HEK293T (cell line): ENCODE data around the gene MGST3.
A peak's percentile ranks its signal among the peaks of the same experiment; 100 is the strongest.

Experiments used
- CTCF ChIA-PET: fragments of 350-600 bp; formaldehyde crosslinking; extraction: SDS; loops from one replicate; lab custom pipeline; 2021; ENCODE audit warnings: antibody characterized with exemption, inconsistent platforms; lab: Yijun Ruan, JAX
- POLR2A ChIA-PET: fragments of 350-600 bp; formaldehyde crosslinking; extraction: SDS; loops from one replicate; lab custom pipeline; 2020; ENCODE audit warnings: antibody characterized with exemption, inconsistent platforms; lab: Yijun Ruan, JAX
- DNase-seq: peaks from one replicate; pipeline ENCODE4 v3.0.0; 2012; ENCODE audit warnings: mixed read lengths; ENCODE audit errors: extremely low spot score
- ARNT ChIP-seq: fragments of 450-650 bp; IDR thresholded peaks from 2 replicates; pipeline ENCODE4 v1.6.1; 2017; ENCODE audit warnings: mild to moderate bottlenecking
- BHLHE40 ChIP-seq: fragments of 450-650 bp; IDR thresholded peaks from 2 replicates; pipeline ENCODE4 v1.6.1; 2016; ENCODE audit warnings: mild to moderate bottlenecking, moderate library complexity, borderline replicate concordance
- CTBP1 ChIP-seq: fragments of 450-650 bp; IDR thresholded peaks from 2 replicates; pipeline ENCODE4 v1.6.1; 2016; ENCODE audit warnings: borderline replicate concordance
- ELF4 ChIP-seq: fragments of 450-650 bp; IDR thresholded peaks from 2 replicates; pipeline ENCODE4 v1.6.1; 2017; ENCODE audit warnings: antibody characterized with exemption
- FOXA1 ChIP-seq: fragments of 450-650 bp; IDR thresholded peaks from 2 replicates; pipeline ENCODE4 v1.6.1; 2016; ENCODE audit warnings: mild to moderate bottlenecking
- FOXK2 ChIP-seq: fragments of 450-650 bp; IDR thresholded peaks from 2 replicates; pipeline ENCODE4 v1.6.1; 2016; ENCODE audit warnings: mild to moderate bottlenecking
- FOXM1 ChIP-seq: fragments of 450-650 bp; IDR thresholded peaks from 2 replicates; pipeline ENCODE4 v1.6.1; 2017; ENCODE audit warnings: mild to moderate bottlenecking, borderline replicate concordance
- HDGF ChIP-seq: fragments of 450-650 bp; IDR thresholded peaks from 2 replicates; pipeline ENCODE4 v1.6.1; 2017; ENCODE audit warnings: antibody characterized with exemption, borderline replicate concordance
- L3MBTL2 ChIP-seq: fragments of 450-650 bp; conservative IDR thresholded peaks from 2 replicates; pipeline ENCODE4 v1.6.1; 2016; ENCODE audit warnings: mild to moderate bottlenecking
- LEF1 ChIP-seq: fragments of 450-650 bp; IDR thresholded peaks from 2 replicates; pipeline ENCODE4 v1.6.1; 2017; ENCODE audit warnings: mild to moderate bottlenecking, borderline replicate concordance
- NFRKB ChIP-seq: fragments of 450-650 bp; IDR thresholded peaks from 2 replicates; pipeline ENCODE4 v1.6.1; 2016; ENCODE audit warnings: mild to moderate bottlenecking, moderate library complexity
- PKNOX1 ChIP-seq: fragments of 450-650 bp; IDR thresholded peaks from 2 replicates; pipeline ENCODE4 v1.6.1; 2016
- SP1 ChIP-seq: fragments of 450-650 bp; IDR thresholded peaks from 2 replicates; pipeline ENCODE4 v1.6.1; 2017
- SUZ12 ChIP-seq: fragments of 450-650 bp; IDR thresholded peaks from 2 replicates; pipeline ENCODE4 v1.6.1; 2016; ENCODE audit warnings: mild to moderate bottlenecking
- TARDBP ChIP-seq: fragments of 450-650 bp; IDR thresholded peaks from 2 replicates; pipeline ENCODE4 v1.6.1; 2016
- ZNF384 ChIP-seq: fragments of 450-650 bp; IDR thresholded peaks from 2 replicates; pipeline ENCODE4 v1.6.1; 2016

MGST3 gene

GRCh38 chr1:165686971-165687433 lies 56.0 kb downstream of the MGST3 start:
- ChIA-PET POLR2A (no interaction called here), CTCF (no interaction called here)
- TF ChIP-seq FOXM1 (no peak), L3MBTL2 (no peak), FOXA1 (no peak), SUZ12 (no peak), SP1 (no peak), HDGF (no peak), TARDBP (no peak)
- DNase-seq = no peak

GRCh38 chr1:165688046-165688445 lies 57.0 kb downstream of the MGST3 start:
- POLR2A ChIA-PET = no interaction called here
- no peak for TF ChIP-seq FOXK2
- no peak for TF ChIP-seq TARDBP
- TF ChIP-seq ARNT = no peak
- TF ChIP-seq SUZ12 = no peak
- no peak for TF ChIP-seq CTBP1
- no peak for TF ChIP-seq SP1
- TF ChIP-seq HDGF = no peak
- no peak for TF ChIP-seq ELF4
- no peak for TF ChIP-seq L3MBTL2
- TF ChIP-seq PKNOX1 = no peak
- no peak for TF ChIP-seq LEF1
- no peak for TF ChIP-seq ZNF384
- no peak for DNase-seq
- CTCF ChIA-PET = no interaction called here

GRCh38 chr1:165695031-165695430 lies 64.0 kb downstream of the MGST3 start:
- no peak for TF ChIP-seq HDGF
- TF ChIP-seq PKNOX1 = no peak
- no peak for TF ChIP-seq ELF4
- TF ChIP-seq BHLHE40 = no peak
- TF ChIP-seq FOXA1 = no peak
- TF ChIP-seq NFRKB = no peak
- TF ChIP-seq FOXM1 = no peak
- no peak for TF ChIP-seq L3MBTL2
- no peak for TF ChIP-seq CTBP1
- ChIA-PET CTCF (no interaction called here), POLR2A (no interaction called here)
- DNase-seq = no peak

- TF ChIP-seq HDGF (no peak), ZNF384 (no peak)
- ChIA-PET POLR2A (no interaction called here), CTCF (no interaction called here)
- DNase-seq = no peak
These were observed 65.6 kb downstream of the MGST3 start for GRCh38 chr1:165696625-165697100.

- ChIA-PET POLR2A (interaction anchor here (0.6 to 1.6 kb wide), 11 partner anchors 11 to 313 kb away, joined by 3 to 9 read pairs (median 4); partner anchors contain the start of gene TMCO1), CTCF (interaction anchor here (0.7 to 1.3 kb wide), 3 partner anchors 11 to 96 kb away, joined by 3 to 4 read pairs (median 3); no protein-coding TSS in a partner anchor)
- DNase-seq = no peak
- TF ChIP-seq L3MBTL2 (no peak), NFRKB (no peak), ARNT (no peak), CTBP1 (no peak), PKNOX1 (no peak), TARDBP (no peak), SUZ12 (no peak), FOXK2 (no peak), ZNF384 (no peak), BHLHE40 (no peak), FOXA1 (no peak), LEF1 (no peak), FOXM1 (no peak), SP1 (no peak), ELF4 (no peak), HDGF (no peak)
These were observed 66.5 kb downstream of the MGST3 start for GRCh38 chr1:165697491-165697880.

- peak; percentile 93 for DNase-seq
- TF ChIP-seq PKNOX1 (peak; percentile 82), SP1 (no peak), SUZ12 (no peak), L3MBTL2 (peak; percentile 79), LEF1 (no peak), HDGF (peak; percentile 86; the same call in 1 of the 2 replicates), ELF4 (no peak), BHLHE40 (no peak), TARDBP (no peak), FOXA1 (no peak), CTBP1 (no peak), NFRKB (no peak), ARNT (no peak), FOXM1 (no peak), FOXK2 (no peak), ZNF384 (no peak)
- POLR2A ChIA-PET = interaction anchor here (0.6 to 1.6 kb wide), 14 partner anchors 10 to 314 kb away, joined by 3 to 9 read pairs (median 4); partner anchors contain the start of gene TMCO1
- CTCF ChIA-PET = interaction anchor here (0.7 to 1.3 kb wide), 3 partner anchors 12 to 96 kb away, joined by 3 to 4 read pairs (median 3); no protein-coding TSS in a partner anchor
These were observed 67.1 kb downstream of the MGST3 start, which contains the start of gene ALDH9A1 for GRCh38 chr1:165697881-165698760. TSS of gene ALDH9A1 (minus strand) at chr1:165698562. CDS start at chr1:165698558, 4 bp downstream.
